ENCODE measurements around the gene PTPRD. TPM values are rescaled to one million over a fixed set of nuclear protein-coding genes. Genes with fewer than 3 reads are reported as not detected.

PTPRD gene
- total RNA-seq, 1 experiment from 2014 or later = not detected

- no peak for TF ChIP-seq TCF7L2 (IDR thresholded peaks at IDR 0.05; ENCODE audit: low read depth, low read length)
- no peak for TF ChIP-seq CTCF (IDR thresholded peaks at IDR 0.05)
- TF ChIP-seq POLR2AphosphoS5 (IDR thresholded peaks at IDR 0.05; ENCODE audit: low read depth, low read length) = no peak
- no peak for TF ChIP-seq SIN3A (IDR thresholded peaks at IDR 0.05; ENCODE audit: borderline replicate concordance, insufficient read depth, low read depth, low read length)
- no peak for TF ChIP-seq REST (IDR thresholded peaks at IDR 0.05; ENCODE audit: insufficient read depth in 1 of 2, low read depth in 2 of 2, low read length in 1 of 2)
- DNase-seq (ENCODE audit: low read depth, low spot score) = no peak
- intact Hi-C loops (cut with micrococcal nuclease; ENCODE audit: unreplicated experiment) = no loop called here
- in situ Hi-C loops (cut with HindIII; ENCODE audit: low pct_unique_long_range_greater_than_20kb, low sequenced_read_pairs) = no loop called here
- H3K4me3 ChIP-seq (ENCODE audit: low read depth in 2 of 2, low read length in 2 of 2) = no peak overlapping the region
- ATAC-seq = no peak
- ChIA-PET CTCF (interaction anchor here (0.6 to 0.7 kb wide), 2 partner anchors 37 to 232 kb away, joined by 3 to 7 read pairs; no protein-coding TSS in a partner anchor), POLR2A (no interaction called here)
- H3K36me3 ChIP-seq (ENCODE audit: control insufficient read depth, insufficient read depth, low read length) = no peaks in the 10 kb centered on the region
- no peaks in the 10 kb centered on the region for H3K27me3 ChIP-seq (ENCODE audit: control insufficient read depth, insufficient read depth, low read length)
- no peaks in the 10 kb centered on the region for H3K9me3 ChIP-seq (ENCODE audit: control insufficient read depth, insufficient read depth, low read depth, low read length)
- H3K27ac ChIP-seq (ENCODE audit: low read length) = no peak overlapping the region
- H3K4me1 ChIP-seq (ENCODE audit: control insufficient read depth, insufficient read depth, low read length) = no peaks in the 10 kb centered on the region
- BruUV-seq (replicated peaks) = no TSS peak
Measured at GRCh38 chr9:9746826-9747225, 866.0 kb downstream of the PTPRD start.

GRCh38 chr9:9743822-9744221 is 869.0 kb downstream of the PTPRD start:
- CTCF ChIA-PET = no interaction called here
- Histone ChIP-seq H3K27ac (ENCODE audit: low read length) (no peak overlapping the region), H3K9me3 (ENCODE audit: control insufficient read depth, insufficient read depth, low read depth, low read length) (no peaks in the 10 kb centered on the region), H3K36me3 (ENCODE audit: control insufficient read depth, insufficient read depth, low read length) (no peaks in the 10 kb centered on the region), H3K4me3 (ENCODE audit: low read depth in 2 of 2, low read length in 2 of 2) (no peak overlapping the region), H3K27me3 (ENCODE audit: control insufficient read depth, insufficient read depth, low read length) (no peaks in the 10 kb centered on the region), H3K4me1 (ENCODE audit: control insufficient read depth, insufficient read depth, low read length) (no peaks in the 10 kb centered on the region)
- POLR2A ChIA-PET = no interaction called here
- TF ChIP-seq REST (IDR thresholded peaks at IDR 0.05; ENCODE audit: insufficient read depth in 1 of 2, low read depth in 2 of 2, low read length in 1 of 2) = no peak
- TF ChIP-seq TCF7L2 (IDR thresholded peaks at IDR 0.05; ENCODE audit: low read depth, low read length) = no peak
- no peak for TF ChIP-seq POLR2AphosphoS5 (IDR thresholded peaks at IDR 0.05; ENCODE audit: low read depth, low read length)
- no peak for TF ChIP-seq CTCF (IDR thresholded peaks at IDR 0.05)
- in situ Hi-C loops (cut with HindIII; ENCODE audit: low pct_unique_long_range_greater_than_20kb, low sequenced_read_pairs) = no loop called here
- no peak for ATAC-seq
- DNase-seq (ENCODE audit: low read depth, low spot score) = no peak
- intact Hi-C loops (cut with micrococcal nuclease; ENCODE audit: unreplicated experiment) = no loop called here
- no TSS peak for BruUV-seq (replicated peaks)
